Liver (tissue), 9 donors: ENCODE measurements around the gene LRMDA. TPM values are rescaled to one million over a fixed set of nuclear protein-coding genes. Genes with fewer than 3 reads are reported as not detected.
A peak's percentile ranks its signal among the peaks of the same experiment; 100 is the strongest.

Experiments used
- DNase-seq: peaks from one replicate; pipeline ENCODE4 v3.0.0-alpha.2; 2017; ENCODE audit warnings: low spot score
- H3K27ac ChIP-seq, 2 donors: one replicate each; pipeline ENCODE4 v1.7.0; 2013; ENCODE audit warnings: inconsistent platforms in 2 of 2, low read length in 2 of 2, control low read depth in 1 of 2, low read depth in 1 of 2, mild to moderate bottlenecking in 1 of 2
- H3K27me3 ChIP-seq, 4 donors: one replicate each; pipeline versions ENCODE4 v1.6.1 to v1.7.0; 2013; ENCODE audit warnings: low read length in 3 of 4, inconsistent platforms in 1 of 4, mild to moderate bottlenecking in 1 of 4, moderate library complexity in 1 of 4; ENCODE audit not compliant: control insufficient read depth in 4 of 4, insufficient read depth in 4 of 4
- H3K36me3 ChIP-seq, 4 donors: one replicate each; pipeline versions ENCODE4 v1.6.1 to v1.7.0; 2013; ENCODE audit warnings: low read length in 3 of 4, mild to moderate bottlenecking in 3 of 4, low read depth in 1 of 4, moderate library complexity in 1 of 4; ENCODE audit not compliant: control insufficient read depth in 4 of 4, insufficient read depth in 3 of 4
- H3K4me1 ChIP-seq, 4 donors: one replicate each; pipeline versions ENCODE4 v1.6.1 to v1.7.0; 2013; ENCODE audit warnings: low read length in 3 of 4, mild to moderate bottlenecking in 3 of 4, moderate library complexity in 1 of 4; ENCODE audit not compliant: control insufficient read depth in 4 of 4, insufficient read depth in 4 of 4
- H3K4me3 ChIP-seq, 3 donors: one replicate each; pipeline versions ENCODE4 v1.6.1 to v1.7.0; 2013; ENCODE audit warnings: low read length in 3 of 3, control low read depth in 1 of 3, low read depth in 1 of 3, mild to moderate bottlenecking in 1 of 3
- H3K9ac ChIP-seq, 2 donors: one replicate each; pipeline ENCODE4 v1.7.0; 2013; ENCODE audit warnings: low read length in 2 of 2, mild to moderate bottlenecking in 2 of 2, moderate library complexity in 2 of 2, control low read depth in 1 of 2, low read depth in 1 of 2
- H3K9me3 ChIP-seq, 4 donors: one replicate each; pipeline versions ENCODE4 v1.6.1 to v1.7.0; 2013; ENCODE audit warnings: low read length in 3 of 4; ENCODE audit not compliant: control insufficient read depth in 4 of 4
- CTCF ChIP-seq: fragments of 150-350 bp; IDR thresholded peaks from 2 replicates; pipeline ENCODE4 v1.5.1; 2017; ENCODE audit warnings: improper control_type of control experiment, low read depth, low read length; ENCODE audit not compliant: missing input control
- EGR1 ChIP-seq, 2 donors: IDR thresholded peaks; 2 replicates each; pipeline ENCODE4 v1.6.1; 2016 to 2018; ENCODE audit warnings: antibody characterized with exemption in 2 of 2, low read depth in 2 of 2
- FOXA1 ChIP-seq: IDR thresholded peaks from 2 replicates; pipeline ENCODE4 v1.6.1; 2016; ENCODE audit warnings: antibody characterized with exemption
- FOXA2 ChIP-seq: IDR thresholded peaks from 2 replicates; pipeline ENCODE4 v1.6.1; 2016; ENCODE audit warnings: antibody characterized with exemption
- GABPA ChIP-seq, 2 donors: IDR thresholded peaks in 1 of 2; conservative IDR thresholded peaks in 1 of 2; 2 replicates each; pipeline ENCODE4 v1.6.1; 2016; ENCODE audit warnings: antibody characterized with exemption in 2 of 2, mild to moderate bottlenecking in 1 of 2, moderate library complexity in 1 of 2
- HNF4A ChIP-seq, 2 donors: conservative IDR thresholded peaks; 2 replicates each; pipeline ENCODE4 v1.6.1; 2016; ENCODE audit warnings: antibody characterized with exemption in 2 of 2, mild to moderate bottlenecking in 2 of 2
- HNF4G ChIP-seq: IDR thresholded peaks from 2 replicates; pipeline ENCODE4 v1.6.1; 2016; ENCODE audit warnings: antibody characterized with exemption
- JUND ChIP-seq, 2 donors: IDR thresholded peaks; 2 replicates each; pipeline ENCODE4 v1.6.1; 2016; ENCODE audit warnings: antibody characterized with exemption in 2 of 2
- MAX ChIP-seq: IDR thresholded peaks from 2 replicates; pipeline ENCODE4 v1.6.1; 2016; ENCODE audit warnings: antibody characterized with exemption
- NR2F2 ChIP-seq: IDR thresholded peaks from 2 replicates; pipeline ENCODE4 v1.6.1; 2016; ENCODE audit warnings: antibody characterized with exemption
- RAD21 ChIP-seq, 2 donors: IDR thresholded peaks; 2 replicates each; pipeline ENCODE4 v1.6.1; 2016; ENCODE audit warnings: antibody characterized with exemption in 2 of 2, mild to moderate bottlenecking in 2 of 2
- REST ChIP-seq: IDR thresholded peaks from 2 replicates; pipeline ENCODE4 v1.6.1; 2016; ENCODE audit warnings: antibody characterized with exemption, mild to moderate bottlenecking
- RXRA ChIP-seq, 2 donors: IDR thresholded peaks; 2 replicates each; pipeline ENCODE4 v1.6.1; 2017 to 2018; ENCODE audit warnings: antibody characterized with exemption in 2 of 2, mild to moderate bottlenecking in 1 of 2
- SP1 ChIP-seq: IDR thresholded peaks from 2 replicates; pipeline ENCODE4 v1.6.1; 2018; ENCODE audit warnings: antibody characterized with exemption, mild to moderate bottlenecking
- TAF1 ChIP-seq: conservative IDR thresholded peaks from 2 replicates; pipeline ENCODE4 v1.6.1; 2016; ENCODE audit warnings: antibody characterized with exemption, mild to moderate bottlenecking
- YY1 ChIP-seq: IDR thresholded peaks from 2 replicates; pipeline ENCODE4 v1.6.1; 2016; ENCODE audit warnings: antibody characterized with exemption, mild to moderate bottlenecking
- WGBS: extraction: QIAGEN DNeasy Blood & Tissue Kit; methylation state at CpG from one replicate; pipeline ENCODE4 v1.1.7; 2013; 5-methylcytosine and 5-hydroxymethylcytosine counted together
- polyA plus RNA-seq, 2 donors: library from polyadenylated mRNA; stranded (reverse) in 1 of 2; unstranded in 1 of 2; fragments of 200-250 nt in 1 of 2; fragments of >200 nt in 1 of 2; fragmentation: Nextera tagmentation in 1 of 2; extraction: Ambion mirVana in 1 of 2; gene quantifications; one replicate each; pipeline versions ENCODE4 v1.2.1 to v1.2.3, GENCODE V29; 2013 to 2015
- total RNA-seq, 2 donors: library from RNA; depleted of rRNA; stranded (reverse); fragments of >200 nt; gene quantifications; one replicate each; pipeline ENCODE4 v1.2.3, GENCODE V29; 2014
- TF ChIP-seq, protein P1 (sequence below): IDR thresholded peaks from 2 replicates; pipeline ENCODE4 v1.6.1; 2016; ENCODE audit warnings: antibody characterized with exemption
- TF ChIP-seq, protein P2 (sequence below): IDR thresholded peaks from 2 replicates; pipeline ENCODE4 v1.6.1; 2016; ENCODE audit warnings: antibody characterized with exemption
- donor health status: healthy.
- donor health status: healthy.
- donor health status: healthy.
- donor health status: healthy.
- donor health status: healthy.

The LRMDA gene
- total and polyA plus RNA-seq, 4 donors: 7.9 to 15.8 (median 11.3) TPM

DNA sequence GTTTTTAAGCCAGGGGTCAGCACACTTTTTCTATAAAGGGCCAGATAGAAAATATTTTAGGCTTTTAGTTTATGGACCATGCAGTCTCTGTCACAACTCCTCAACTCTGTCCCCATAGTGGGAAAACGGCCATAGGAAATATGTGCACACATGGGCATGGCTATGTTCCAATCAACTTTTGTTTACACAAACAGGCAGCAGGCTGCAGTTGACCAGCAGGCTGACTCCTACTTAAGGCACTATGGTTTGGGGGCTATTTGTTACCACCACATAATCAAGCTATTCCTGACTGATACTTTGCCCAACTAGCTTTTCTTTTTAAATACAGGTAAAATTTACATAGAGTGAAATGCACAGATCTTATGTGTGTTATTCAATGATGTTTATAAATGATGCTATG, 362.4 kb downstream of the LRMDA start:
- TF ChIP-seq REST (no peak), SP1 (no peak), YY1 (no peak), TAF1 (no peak), RAD21 (IDR thresholded peaks at IDR 0.05) (peak in 1 of 2 donors; percentile 19), EGR1 (IDR thresholded peaks at IDR 0.05; ENCODE audit: low read depth in 2 of 2) (no peak)
- TF ChIP-seq, protein P1, sequence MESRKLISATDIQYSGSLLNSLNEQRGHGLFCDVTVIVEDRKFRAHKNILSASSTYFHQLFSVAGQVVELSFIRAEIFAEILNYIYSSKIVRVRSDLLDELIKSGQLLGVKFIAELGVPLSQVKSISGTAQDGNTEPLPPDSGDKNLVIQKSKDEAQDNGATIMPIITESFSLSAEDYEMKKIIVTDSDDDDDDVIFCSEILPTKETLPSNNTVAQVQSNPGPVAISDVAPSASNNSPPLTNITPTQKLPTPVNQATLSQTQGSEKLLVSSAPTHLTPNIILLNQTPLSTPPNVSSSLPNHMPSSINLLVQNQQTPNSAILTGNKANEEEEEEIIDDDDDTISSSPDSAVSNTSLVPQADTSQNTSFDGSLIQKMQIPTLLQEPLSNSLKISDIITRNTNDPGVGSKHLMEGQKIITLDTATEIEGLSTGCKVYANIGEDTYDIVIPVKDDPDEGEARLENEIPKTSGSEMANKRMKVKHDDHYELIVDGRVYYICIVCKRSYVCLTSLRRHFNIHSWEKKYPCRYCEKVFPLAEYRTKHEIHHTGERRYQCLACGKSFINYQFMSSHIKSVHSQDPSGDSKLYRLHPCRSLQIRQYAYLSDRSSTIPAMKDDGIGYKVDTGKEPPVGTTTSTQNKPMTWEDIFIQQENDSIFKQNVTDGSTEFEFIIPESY: no peak
- peaks cover 0 to 2% (median 0%) of the 10 kb centered on the region in 4 donors for H3K9me3 ChIP-seq
- H3K36me3 ChIP-seq: no peaks in the 10 kb centered on the region
- H3K4me3 ChIP-seq: no peak overlapping the region
- H3K27me3 ChIP-seq: no peaks in the 10 kb centered on the region
- H3K27ac ChIP-seq: no peak overlapping the region
- H3K4me1 ChIP-seq: peaks cover 0 to 10% (median 6%) of the 10 kb centered on the region in 4 donors
- H3K9ac ChIP-seq: no peak overlapping the region
- WGBS: 33% methylated on average over 1 of the region's 1 CpG
- DNase-seq: no peak

- H3K9me3 ChIP-seq: peaks cover 0 to 2% (median 0%) of the 10 kb centered on the region in 4 donors
- H3K9ac ChIP-seq: no peak overlapping the region
- 94% methylated on average over 1 of the region's 1 CpG for WGBS
- no peak for TF ChIP-seq RAD21 (IDR thresholded peaks at IDR 0.05)
- no peak for TF ChIP-seq REST
- no peak for TF ChIP-seq SP1
- no peak for TF ChIP-seq RXRA (IDR thresholded peaks at IDR 0.05)
- TF ChIP-seq JUND (IDR thresholded peaks at IDR 0.05): no peak
- no peak for TF ChIP-seq TAF1
- no peak for TF ChIP-seq EGR1 (IDR thresholded peaks at IDR 0.05; ENCODE audit: low read depth in 2 of 2)
- no peak for TF ChIP-seq CTCF
- TF ChIP-seq FOXA2: no peak
- TF ChIP-seq, protein P2, sequence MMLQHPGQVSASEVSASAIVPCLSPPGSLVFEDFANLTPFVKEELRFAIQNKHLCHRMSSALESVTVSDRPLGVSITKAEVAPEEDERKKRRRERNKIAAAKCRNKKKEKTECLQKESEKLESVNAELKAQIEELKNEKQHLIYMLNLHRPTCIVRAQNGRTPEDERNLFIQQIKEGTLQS: no peak
- no peak for TF ChIP-seq YY1
- no peak for TF ChIP-seq HNF4A (conservative IDR thresholded peaks at IDR 0.05)
- no peak for TF ChIP-seq NR2F2
- no peak for TF ChIP-seq HNF4G
- TF ChIP-seq, protein P1: no peak
- TF ChIP-seq MAX: no peak
- TF ChIP-seq GABPA (IDR thresholded peaks at IDR 0.05 in 1 of 2, conservative IDR thresholded peaks at IDR 0.05 in 1 of 2): no peak
- TF ChIP-seq FOXA1: no peak
- no peak overlapping the region for H3K27ac ChIP-seq
- H3K4me3 ChIP-seq: no peak overlapping the region
- no peak for DNase-seq
- peaks cover 0 to 5% (median 1%) of the 10 kb centered on the region in 4 donors for H3K4me1 ChIP-seq
- no peaks in the 10 kb centered on the region for H3K27me3 ChIP-seq
- no peaks in the 10 kb centered on the region for H3K36me3 ChIP-seq
These were observed 369.7 kb downstream of the LRMDA start for GRCh38 chr10:75801121-75801520.
